ELR (cell line): Measurements from ENCODE around the gene AMDHD2.
A peak's percentile ranks its signal among the peaks of the same experiment; 100 is the strongest.
"Not testable (repeated sequence)": the region's sequence is repeated elsewhere in the genome, so short reads cannot be mapped to it uniquely, and the experiment has no call there.

ENCODE experiments used
- DNase-seq: peaks from one replicate; pipeline ENCODE4 v3.0.0-alpha.2; 2015; ENCODE audit warnings: low read depth

The AMDHD2 gene

DNA sequence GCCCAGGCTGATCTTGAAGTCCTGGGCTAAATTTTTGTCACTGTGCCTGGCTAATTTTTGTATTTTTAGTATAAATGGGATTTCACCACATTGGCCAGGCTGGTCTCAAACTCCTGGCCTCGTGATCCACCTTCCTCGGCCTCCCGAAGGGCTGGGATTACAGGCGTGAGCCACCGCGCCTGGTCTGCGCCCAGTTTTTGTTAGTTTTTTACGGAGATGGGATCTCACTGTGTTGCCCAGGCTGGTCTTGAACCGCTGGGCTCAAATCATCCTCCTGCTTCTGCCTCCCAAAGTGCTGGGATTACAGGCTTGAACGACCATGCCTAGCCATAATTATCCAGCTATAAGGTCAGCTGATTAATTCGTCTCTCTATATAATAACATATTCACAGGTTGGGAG lies 13.7 kb downstream of the AMDHD2 start:
- DNase-seq: no peak

DNA sequence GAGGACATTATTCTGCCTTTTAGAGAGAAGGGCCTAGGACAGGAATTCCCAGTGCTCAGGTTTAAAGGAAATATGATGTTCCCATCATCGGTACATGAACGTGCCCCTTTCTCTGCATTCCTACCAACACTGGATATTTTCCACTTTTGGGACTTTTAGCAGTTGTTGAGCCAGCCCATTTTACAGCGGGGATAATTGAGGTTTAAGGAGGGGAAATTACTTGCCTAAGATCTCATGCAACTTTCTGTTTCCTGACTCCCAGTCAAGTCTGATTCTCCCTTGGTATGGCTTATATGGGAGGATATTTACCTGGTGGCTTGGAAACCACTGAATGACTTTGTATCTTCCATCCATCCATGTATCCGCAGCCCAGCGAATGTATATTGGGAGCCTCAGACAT lies 14.2 kb downstream of the AMDHD2 start:
- DNase-seq: not testable (repeated sequence)

DNA sequence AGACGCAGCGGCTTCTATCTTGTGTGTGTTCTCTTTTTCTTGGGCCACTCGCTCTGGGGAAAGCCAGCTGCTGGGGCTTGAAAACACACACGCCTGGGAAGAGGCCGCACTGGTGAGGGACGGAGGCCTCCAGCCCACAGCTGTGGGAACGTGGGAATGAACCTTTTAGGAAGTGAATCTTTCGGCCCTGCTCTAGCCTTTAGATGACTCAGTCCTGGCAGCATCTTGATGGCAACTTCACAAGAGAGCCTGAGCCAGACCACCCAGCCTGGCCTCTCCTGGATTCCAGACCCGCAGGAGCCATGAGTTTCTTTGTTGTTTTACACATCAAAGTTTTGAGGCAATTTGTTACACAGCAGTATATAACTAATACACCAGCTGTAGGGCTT lies 15.4 kb downstream of the AMDHD2 start:
- DNase-seq: peak; percentile 70

DNA sequence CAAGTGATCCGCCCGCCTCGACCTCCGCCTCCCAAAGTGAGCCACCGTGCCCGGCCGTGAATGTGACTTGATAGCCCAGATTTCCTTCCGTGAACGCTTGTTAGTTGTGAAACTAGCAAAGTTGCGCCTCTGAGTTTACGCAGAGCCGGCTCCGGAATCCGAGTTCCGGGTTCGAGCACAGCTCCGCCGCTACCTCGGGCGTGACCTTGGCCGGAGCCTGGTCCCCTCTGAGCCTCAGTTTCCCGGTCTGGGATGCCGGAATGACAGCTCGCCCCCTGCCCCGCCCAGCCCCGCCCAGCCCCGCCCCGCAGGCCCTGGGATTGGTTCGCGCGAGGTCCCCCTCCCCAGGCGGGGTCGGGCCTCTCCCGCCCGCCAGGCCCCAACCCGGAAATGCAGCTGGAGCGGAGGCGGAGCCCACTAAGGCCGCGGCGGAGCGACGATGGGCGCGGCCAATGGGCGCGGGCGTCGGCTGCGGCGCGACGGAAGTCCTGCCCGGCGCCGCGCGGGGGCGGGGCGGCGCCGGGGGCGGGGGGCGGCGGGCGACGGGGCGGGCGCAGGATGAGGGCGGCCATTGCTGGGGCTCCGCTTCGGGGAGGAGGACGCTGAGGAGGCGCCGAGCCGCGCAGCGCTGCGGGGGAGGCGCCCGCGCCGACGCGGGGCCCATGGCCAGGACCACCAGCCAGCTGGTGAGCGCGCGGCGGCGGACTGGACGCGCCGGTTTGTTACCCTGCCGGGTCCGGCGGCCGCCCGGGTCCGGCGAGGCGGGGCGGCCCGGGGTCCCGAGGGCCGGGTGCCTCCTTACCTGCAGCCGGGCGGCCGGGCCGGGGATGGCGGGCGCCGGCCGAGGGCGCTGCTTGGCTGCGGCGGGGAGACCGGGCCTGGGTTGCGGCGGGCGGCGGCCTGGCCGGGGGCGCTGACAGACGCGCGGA lies 17.5 kb downstream of the AMDHD2 start, which contains the start of gene PDPK1:
Gene PDPK1 (plus strand): TSS at position 571 of the 929 bp plus-strand sequence. CDS start 92 bp downstream, at position 663.
- DNase-seq: peak; percentile 94

DNA sequence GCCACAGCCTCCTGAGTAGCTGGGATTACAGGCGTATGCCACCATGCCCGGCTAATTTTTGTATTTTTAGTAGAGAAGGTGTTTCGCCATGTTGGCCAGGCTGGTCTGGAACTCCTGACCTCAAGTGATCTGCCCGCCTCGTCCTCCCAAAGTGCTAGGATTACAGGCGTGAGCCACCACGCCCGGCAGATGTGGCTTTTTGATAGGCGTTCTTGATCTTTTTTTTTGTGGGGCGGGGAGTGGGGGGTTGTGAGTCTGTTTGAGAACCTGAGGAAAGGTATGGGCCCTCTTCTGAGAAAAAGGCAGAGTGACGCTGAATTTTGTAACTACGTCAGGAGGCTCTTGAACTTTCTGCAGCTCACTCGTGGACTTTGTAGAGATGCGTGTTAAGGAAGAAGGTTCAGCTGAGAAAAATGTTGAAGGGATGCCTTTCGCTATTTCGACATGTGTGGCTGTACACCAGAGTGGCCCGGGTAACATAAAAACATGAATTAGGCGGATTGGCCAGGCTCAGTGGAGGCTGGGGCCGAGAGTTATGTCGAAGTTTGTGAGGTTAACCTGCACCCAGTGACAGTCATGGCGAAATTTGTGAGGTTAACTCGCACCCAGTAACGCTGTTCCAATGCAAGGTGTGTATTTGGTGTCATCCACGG lies 19.1 kb downstream of the AMDHD2 start:
- not testable (repeated sequence) for DNase-seq

DNA sequence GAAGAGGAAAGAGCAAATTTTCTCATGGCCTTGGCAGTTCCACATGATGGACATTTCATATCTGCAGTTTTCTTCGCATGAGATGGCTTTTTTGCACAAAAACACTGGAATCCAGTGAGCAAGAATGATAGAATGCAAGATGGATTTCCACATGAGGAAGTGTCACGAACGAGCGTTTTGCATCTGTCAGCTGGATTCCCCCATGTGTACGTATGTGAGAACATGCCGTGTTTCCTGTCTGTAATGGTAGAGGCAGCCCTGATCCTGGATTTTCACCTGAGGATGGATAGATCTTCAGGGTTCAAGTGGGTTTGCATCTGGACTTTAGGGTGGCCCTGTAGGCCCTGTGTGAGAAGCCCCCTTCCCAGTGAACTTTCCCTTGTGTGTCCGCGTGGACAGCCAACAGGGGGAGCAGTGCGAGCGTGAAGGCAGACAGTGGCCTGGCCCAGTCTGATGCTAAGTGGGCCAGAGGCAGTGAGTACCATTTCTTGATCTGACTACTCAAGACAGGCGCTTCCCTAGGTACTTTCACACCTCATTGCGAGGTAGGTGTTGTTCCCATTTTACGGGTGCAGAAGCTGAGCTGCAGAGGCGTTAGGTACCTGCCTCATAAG lies 19.8 kb downstream of the AMDHD2 start:
- DNase-seq: peak; percentile 40

DNA sequence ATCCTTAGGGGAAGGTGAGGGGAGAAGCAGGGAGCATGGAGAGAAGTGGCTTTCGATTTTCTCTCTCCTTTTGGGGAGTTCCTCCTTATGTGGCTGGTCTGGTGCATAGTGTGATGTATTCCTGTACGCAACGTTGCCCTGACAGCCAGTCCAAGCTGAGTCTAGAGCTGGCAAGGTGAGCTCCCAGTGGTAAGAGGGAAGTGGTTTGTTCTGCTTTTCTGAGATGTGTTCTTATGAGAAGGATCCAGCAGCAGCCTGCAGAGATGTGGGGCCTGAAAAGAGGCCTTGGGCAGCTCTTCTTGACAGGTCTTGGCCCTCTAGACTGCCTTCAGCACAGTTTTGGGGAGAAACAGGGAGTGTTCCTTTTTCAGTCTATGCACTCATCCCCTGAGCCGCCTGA lies 20.7 kb downstream of the AMDHD2 start:
- DNase-seq: not testable (repeated sequence)

DNA sequence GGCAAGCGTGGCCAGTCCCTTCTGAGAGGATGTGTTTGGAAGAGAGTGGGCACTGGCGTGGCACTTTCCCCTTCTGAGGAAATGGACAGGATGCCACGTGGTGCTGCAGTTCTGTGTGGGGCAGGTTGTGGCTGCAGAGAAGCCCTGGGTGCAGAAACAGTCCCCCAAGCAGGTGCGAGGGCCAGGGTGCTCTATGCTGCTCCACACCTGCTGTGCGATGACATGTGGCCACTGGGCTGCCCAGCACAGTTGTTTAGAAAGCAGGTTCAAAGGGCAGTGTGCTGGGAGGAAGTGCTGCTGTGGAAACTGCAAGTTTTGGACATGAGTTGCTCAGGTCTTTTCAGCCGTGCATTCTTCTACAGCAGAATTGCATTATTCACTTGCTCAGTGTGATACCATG lies 21.2 kb downstream of the AMDHD2 start:
- peak; percentile 15 for DNase-seq

DNA sequence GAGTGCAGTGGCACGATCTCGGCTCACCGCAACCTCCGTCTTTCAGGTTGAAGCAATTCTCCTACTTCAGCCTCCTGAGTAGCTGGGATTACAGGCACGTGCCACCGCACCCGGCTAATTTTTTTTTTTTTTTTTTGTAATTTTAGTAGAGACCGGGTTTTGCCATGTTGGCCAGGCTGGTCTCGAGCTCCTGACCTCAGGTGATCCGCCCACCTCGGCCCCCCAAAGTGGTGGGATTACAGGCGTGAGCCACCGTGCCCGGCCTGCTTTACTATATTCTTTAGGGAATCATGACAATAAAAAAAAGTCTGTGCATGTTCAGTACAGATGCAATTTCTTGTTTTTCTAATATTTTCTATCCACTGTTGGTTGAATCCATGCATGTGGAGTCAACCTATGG lies 23.6 kb downstream of the AMDHD2 start:
- not testable (repeated sequence) for DNase-seq

DNA sequence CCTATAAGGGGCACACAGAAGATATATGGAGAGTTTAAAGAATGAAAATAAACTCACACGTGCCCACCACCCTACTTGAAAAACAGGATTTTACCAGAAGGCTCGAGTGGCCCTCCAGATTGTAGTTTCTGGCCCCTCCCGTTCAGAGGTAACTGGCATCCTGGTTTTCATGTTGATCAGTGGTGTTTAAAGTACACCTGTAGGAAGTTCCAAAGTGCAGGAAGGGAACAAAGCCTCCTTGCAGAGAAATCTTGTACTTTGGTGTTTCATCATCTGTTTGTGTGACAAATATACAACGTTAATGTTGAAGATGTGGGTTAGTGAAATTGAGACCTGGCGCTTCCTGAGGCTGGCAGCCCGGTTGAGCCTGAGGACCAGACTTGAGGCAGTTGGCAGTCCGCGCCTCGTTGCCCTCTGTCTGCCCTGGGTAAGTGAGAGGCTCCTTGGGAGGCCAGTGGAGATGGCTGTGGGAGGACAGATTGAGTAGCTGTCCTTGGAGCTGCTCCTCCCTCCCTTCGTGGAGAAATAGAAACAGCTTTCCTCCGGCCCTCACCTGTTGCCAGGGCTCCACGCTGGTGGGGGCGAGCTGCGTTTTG lies 30.2 kb downstream of the AMDHD2 start:
- not testable (repeated sequence) for DNase-seq

DNA sequence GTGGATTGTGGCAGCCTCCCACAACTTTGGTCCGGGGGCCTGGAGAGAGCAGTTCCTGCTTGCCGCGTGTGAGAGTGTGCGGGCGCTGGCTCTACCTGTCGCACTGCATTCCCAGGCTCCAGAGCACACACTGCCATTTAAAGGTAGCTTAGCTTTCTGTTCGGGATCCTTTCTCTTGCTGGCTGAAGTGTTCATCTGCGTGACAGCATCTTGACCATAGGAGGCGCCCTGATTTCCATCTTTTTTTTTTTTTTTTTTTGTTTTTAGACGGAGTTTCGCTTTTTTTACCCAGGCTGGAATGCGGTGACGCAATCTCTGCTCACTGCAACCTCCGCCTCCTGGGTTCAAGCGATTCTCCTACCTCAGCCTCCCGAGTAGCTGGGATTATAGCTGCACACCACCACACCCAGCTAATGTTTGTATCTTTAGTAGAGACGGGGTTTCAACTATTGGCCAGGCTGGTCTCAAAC lies 31.3 kb downstream of the AMDHD2 start:
- DNase-seq: not testable (repeated sequence)

DNA sequence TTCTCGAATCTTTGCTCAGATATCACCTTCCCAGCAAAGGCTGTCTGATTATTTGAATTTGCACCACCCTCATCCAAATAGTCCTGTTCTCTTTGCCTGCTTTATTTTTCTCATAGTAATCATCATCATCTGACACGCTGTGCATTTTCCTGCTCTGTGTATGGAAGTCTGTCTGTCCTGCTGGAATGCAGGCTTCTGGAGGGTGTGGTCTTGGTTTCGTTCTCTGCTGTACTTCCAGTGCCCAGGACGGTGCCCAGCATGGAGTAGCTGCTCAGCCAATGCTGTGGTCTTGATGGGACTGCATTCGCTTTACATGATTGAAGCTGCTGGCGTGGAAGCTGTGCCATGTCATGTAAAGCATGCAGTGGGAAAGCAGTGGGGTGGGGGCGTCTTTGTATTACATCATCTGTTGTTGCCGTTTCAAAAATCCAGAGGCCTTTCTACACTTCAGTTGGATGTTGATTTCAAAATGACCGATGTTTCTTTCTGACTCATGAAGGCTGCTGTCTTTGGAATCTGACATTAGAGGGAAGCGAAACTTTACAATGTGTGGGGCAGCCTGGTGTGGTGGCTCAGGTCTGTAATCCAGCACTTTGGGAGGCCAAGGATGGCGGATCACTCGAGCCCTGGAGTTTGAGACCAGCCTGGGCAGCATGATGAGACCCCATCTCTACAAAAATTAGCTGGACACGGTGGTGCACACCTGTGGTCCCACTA lies 34.7 kb downstream of the AMDHD2 start:
- not testable (repeated sequence) for DNase-seq

DNA sequence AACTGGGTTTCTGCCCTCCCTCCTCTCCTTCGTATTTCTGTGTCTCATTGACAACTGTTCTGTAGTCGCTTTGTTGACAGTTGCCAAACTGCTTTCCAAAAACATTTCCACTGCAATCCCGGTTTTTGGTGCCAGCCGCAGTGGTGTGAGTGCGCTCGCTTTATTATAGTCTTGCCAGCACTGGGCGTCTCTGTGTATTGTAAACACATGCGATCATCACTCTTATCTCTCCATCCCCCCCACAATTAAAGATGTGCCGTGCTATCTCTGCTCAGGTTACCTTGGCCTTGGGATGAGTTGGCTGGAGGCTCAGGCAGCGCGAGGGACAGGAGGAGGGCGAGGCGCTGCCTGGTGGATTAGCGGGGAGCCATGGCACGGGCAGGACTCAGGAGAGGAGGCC lies 37.0 kb downstream of the AMDHD2 start:
- not testable (repeated sequence) for DNase-seq

DNA sequence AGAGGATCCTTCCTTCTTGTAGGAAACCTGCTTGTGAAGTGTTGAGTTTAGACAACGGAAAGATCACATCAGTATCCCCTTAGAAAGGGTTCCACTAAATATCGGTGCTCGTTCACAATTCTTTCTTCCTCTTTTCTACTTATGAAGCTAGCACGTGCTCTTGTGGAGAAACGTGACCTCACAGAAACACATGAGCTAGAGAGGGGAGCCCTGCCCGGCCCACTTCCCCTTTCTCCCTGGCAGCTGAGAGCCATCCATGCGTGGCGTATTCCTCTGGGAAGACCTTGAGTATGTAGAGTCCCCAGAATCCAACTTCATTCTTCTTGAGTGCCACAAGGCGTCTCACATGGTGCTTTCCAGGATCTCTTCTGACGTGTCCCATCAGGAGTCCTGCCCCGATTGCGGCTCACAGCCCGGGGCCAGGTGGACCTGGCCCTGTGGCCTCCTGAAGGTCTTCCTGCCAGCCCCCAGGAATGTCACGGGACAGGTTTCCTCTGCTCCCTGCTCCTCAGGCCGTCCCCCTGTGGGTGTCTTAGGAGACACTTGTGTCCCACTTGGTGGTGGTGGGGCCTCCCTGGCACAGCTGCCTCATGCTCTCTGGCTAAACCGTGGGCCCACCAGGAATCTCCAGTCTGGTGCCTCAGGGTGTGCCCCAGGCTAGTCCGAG lies 40.1 kb downstream of the AMDHD2 start:
- not testable (repeated sequence) for DNase-seq

DNA sequence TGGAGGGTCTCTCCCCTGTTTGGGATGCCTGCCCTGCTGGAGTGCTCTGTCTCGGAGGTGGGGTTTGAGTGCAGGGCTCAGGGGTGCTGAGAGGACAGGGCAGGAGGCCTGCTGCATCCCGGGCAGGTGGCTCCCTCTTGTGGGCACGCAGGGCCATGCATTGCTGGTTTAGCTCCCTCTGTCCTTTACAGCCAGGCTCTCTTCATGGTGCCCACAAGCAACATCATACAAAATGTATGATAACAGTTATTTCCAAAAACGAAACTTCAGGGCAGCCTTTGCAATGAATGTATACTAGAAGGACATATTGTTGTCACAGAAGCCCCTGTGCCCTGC lies 40.6 kb downstream of the AMDHD2 start:
- not testable (repeated sequence) for DNase-seq

DNA sequence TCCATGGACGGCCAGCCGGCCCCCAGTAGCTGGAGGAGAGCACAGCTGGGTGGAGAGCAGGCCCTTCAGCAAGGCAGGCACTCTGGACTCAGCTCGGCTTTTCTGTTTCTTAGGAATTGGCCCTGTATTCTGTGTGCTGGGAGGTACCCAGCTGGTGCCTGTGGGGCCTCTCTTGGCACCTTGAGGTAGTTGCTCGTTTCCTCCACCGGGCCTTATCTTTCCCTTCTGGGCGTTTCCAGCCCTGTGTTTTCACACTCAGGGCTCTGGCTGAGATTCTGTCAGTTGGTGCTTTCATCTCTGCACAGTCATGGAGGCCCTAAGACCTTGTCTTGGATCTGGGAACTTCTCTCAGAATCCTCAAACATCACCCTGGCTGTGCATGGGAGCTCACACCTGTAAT lies 47.3 kb downstream of the AMDHD2 start:
- not testable (repeated sequence) for DNase-seq

DNA sequence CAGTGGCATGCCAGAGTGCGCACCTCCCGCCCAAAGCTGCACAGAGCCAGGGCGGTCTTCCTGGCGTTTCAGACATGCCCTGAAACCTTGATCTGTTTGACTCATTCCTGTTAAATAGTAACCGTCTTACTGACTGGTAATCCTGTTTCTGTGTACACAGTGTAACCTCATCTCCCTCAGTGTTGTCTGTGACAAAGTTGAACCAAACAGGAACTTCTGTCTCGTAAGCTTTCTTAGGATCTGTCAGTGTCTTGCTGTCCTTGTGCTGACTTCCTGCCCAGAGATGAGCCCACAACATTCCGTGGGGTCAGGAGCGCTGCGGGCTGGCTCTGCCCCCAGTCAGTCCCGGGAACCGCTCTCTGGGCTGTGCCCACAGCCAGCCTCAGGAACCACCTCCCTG lies 48.4 kb downstream of the AMDHD2 start:
- DNase-seq: not testable (repeated sequence)

DNA sequence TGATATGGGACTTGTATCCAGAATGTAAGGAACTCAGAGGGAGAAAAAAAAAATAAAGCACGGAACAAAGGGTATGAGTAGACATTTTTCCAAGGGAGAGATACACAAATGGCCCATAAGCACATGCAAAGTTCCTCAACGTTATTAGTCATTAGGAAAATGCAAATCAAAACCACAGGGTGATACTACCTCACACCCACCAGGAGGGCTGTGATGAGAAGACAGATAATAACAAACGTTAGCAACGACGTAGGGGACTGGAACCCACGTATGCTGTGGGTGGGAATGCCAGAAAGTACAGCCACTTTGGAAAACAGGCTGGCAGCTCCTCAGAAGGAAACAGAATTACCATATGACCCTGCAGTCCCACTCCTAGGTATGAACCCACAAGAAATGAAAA lies 52.5 kb downstream of the AMDHD2 start:
- DNase-seq: not testable (repeated sequence)

DNA sequence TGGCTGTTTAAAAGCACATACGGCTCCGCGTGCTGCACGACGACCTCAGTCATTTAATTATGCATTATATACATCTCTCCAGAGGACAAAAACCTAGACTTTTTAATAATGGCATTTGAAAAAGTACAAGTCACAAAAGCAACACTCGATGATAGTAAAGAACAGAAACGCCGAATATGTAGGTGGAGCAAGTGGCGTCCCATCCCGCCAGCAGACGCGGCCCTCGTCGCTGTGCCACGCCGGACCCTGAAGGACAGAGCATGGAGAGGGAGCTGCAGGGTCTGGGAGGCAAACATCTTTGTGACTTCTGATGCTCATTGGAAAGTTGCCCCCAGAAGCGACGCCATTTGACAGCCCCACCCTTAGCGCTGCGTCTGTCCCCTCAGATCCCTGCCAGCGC lies 55.7 kb downstream of the AMDHD2 start:
- not testable (repeated sequence) for DNase-seq

DNA sequence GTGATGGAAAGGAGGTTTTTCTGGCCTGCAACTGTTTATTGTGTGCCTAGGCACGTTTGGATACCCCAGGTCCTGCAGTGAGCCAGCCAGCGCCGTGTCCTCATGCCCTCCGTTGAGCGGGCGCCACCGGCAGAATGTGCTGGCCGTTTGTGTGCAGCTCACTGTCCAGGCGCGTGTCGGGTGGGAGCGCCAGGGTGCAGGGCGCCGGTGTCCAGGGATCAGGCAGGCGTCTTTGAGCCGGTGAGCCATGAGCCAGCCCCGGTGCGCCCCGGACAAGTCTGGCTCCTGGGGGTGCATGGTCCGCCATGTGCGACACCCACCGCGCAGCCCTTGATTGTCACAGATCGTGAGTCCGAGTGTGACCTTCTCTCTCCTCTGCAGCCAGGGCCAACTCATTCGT lies 56.9 kb downstream of the AMDHD2 start:
- not testable (repeated sequence) for DNase-seq

DNA sequence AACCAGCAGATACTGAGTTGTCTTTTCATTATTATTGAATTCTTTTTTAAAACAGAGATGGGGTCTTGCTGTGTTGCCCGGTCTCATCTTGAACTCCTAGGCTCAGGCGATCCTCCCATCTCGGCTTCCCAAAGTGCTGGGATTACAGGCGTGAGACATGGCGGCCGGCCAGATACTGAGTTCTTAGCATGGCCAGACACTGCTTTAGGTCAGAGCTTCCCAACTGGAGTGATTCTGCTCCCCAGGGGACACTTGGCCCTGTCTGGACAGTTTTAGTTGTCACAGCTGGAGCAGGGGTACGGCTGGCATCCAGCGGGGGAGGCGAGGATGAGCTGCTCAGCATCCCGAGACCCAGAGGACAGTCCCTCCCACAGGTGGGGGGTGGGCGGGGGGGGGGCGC lies 58.7 kb downstream of the AMDHD2 start:
- not testable (repeated sequence) for DNase-seq
